Trophoblast cell (in vitro differentiated cells and primary cell): ENCODE results near the gene ZNHIT1.

ENCODE experiments used
- DNase-seq, 2 donors: peaks; one replicate each; pipeline ENCODE4 v3.0.0-alpha.2; 2016
- H2AFZ ChIP-seq: 2 replicates; pipeline ENCODE4 v1.6.1; 2013; ENCODE audit warnings: low read length, moderate library complexity, mild to moderate bottlenecking; ENCODE audit not compliant: insufficient read depth, poor library complexity
- H2AK5ac ChIP-seq: 2 replicates; pipeline ENCODE4 v1.6.1; 2013; ENCODE audit warnings: mild to moderate bottlenecking, low read length
- H2BK120ac ChIP-seq: 2 replicates; pipeline ENCODE4 v1.6.1; 2013; ENCODE audit warnings: low read length, mild to moderate bottlenecking, moderate library complexity; ENCODE audit not compliant: insufficient read depth, poor library complexity
- H2BK12ac ChIP-seq: 2 replicates; pipeline ENCODE4 v1.6.1; 2013; ENCODE audit warnings: mild to moderate bottlenecking, low read length, moderate library complexity
- H2BK5ac ChIP-seq: 2 replicates; pipeline ENCODE4 v1.6.1; 2013; ENCODE audit warnings: low read length, low read depth, moderate library complexity, mild to moderate bottlenecking; ENCODE audit not compliant: poor library complexity
- H3K14ac ChIP-seq: 2 replicates; pipeline ENCODE4 v1.6.1; 2013; ENCODE audit warnings: mild to moderate bottlenecking, low read length
- H3K18ac ChIP-seq: 2 replicates; pipeline ENCODE4 v1.6.1; 2013; ENCODE audit warnings: mild to moderate bottlenecking, low read length
- H3K23ac ChIP-seq: 2 replicates; pipeline ENCODE4 v1.6.1; 2013; ENCODE audit warnings: low read length
- H3K27ac ChIP-seq: 2 replicates; pipeline ENCODE4 v1.5.1; 2013; ENCODE audit warnings: low read depth, mild to moderate bottlenecking, inconsistent platforms, low read length, moderate library complexity
- H3K27me3 ChIP-seq: 2 replicates; pipeline ENCODE4 v1.6.1; 2013; ENCODE audit warnings: inconsistent platforms, mild to moderate bottlenecking, low read length, moderate library complexity; ENCODE audit not compliant: insufficient read depth
- H3K36me3 ChIP-seq, 2 experiments: 1 replicate in 1 of 2; 2 replicates in 1 of 2; pipeline ENCODE4 v1.6.1; 2013; ENCODE audit warnings: low read length in 2 of 2, mild to moderate bottlenecking in 2 of 2, moderate library complexity in 1 of 2; ENCODE audit not compliant: insufficient read depth in 2 of 2, control insufficient read depth in 1 of 2
- H3K4ac ChIP-seq: 2 replicates; pipeline ENCODE4 v1.6.1; 2013; ENCODE audit warnings: low read depth, mild to moderate bottlenecking, low read length, moderate library complexity
- H3K4me1 ChIP-seq, 2 experiments: 1 replicate in 1 of 2; 2 replicates in 1 of 2; pipeline ENCODE4 v1.6.1; 2013; ENCODE audit warnings: low read length in 2 of 2, mild to moderate bottlenecking in 2 of 2, moderate library complexity in 1 of 2; ENCODE audit not compliant: insufficient read depth in 2 of 2, control insufficient read depth in 1 of 2
- H3K4me2 ChIP-seq: 2 replicates; pipeline ENCODE4 v1.6.1; 2013; ENCODE audit warnings: inconsistent platforms, mild to moderate bottlenecking, low read length, moderate library complexity
- H3K4me3 ChIP-seq: 2 replicates; pipeline ENCODE4 v1.5.1; 2013; ENCODE audit warnings: mild to moderate bottlenecking, low read depth, low read length, inconsistent platforms
- H3K79me1 ChIP-seq: one replicate; pipeline ENCODE4 v1.6.1; 2013; ENCODE audit warnings: low read length
- H3K79me2 ChIP-seq: 2 replicates; pipeline ENCODE4 v1.6.1; 2013; ENCODE audit warnings: low read length, mild to moderate bottlenecking; ENCODE audit not compliant: control insufficient read depth, insufficient read depth, poor library complexity
- H3K9ac ChIP-seq: 2 replicates; pipeline ENCODE4 v1.6.1; 2013; ENCODE audit warnings: mild to moderate bottlenecking, low read length
- H3K9me3 ChIP-seq: 2 replicates; pipeline ENCODE4 v1.6.1; 2013; ENCODE audit warnings: low read depth, mild to moderate bottlenecking, control low read depth, inconsistent platforms, low read length; ENCODE audit not compliant: insufficient read depth
- H4K12ac ChIP-seq: 2 replicates; pipeline ENCODE4 v1.6.1; 2013; ENCODE audit warnings: low read depth, mild to moderate bottlenecking, low read length, moderate library complexity
- H4K8ac ChIP-seq: 2 replicates; pipeline ENCODE4 v1.6.1; 2013; ENCODE audit warnings: low read depth, mild to moderate bottlenecking, low read length, moderate library complexity
- H4K91ac ChIP-seq: one replicate; pipeline ENCODE4 v1.6.1; 2013; ENCODE audit warnings: low read depth, mild to moderate bottlenecking, low read length, moderate library complexity
- WGBS: extraction: QIAGEN DNeasy Blood & Tissue Kit; methylation state at CpG from one replicate; pipeline ENCODE4 v1.1.7; 2013; ENCODE audit warnings: missing lambda C conversion rate; ENCODE audit not compliant: insufficient read length, insufficient coverage; ENCODE audit errors: extremely low coverage; 5-methylcytosine and 5-hydroxymethylcytosine counted together

Gene ZNHIT1

DNA sequence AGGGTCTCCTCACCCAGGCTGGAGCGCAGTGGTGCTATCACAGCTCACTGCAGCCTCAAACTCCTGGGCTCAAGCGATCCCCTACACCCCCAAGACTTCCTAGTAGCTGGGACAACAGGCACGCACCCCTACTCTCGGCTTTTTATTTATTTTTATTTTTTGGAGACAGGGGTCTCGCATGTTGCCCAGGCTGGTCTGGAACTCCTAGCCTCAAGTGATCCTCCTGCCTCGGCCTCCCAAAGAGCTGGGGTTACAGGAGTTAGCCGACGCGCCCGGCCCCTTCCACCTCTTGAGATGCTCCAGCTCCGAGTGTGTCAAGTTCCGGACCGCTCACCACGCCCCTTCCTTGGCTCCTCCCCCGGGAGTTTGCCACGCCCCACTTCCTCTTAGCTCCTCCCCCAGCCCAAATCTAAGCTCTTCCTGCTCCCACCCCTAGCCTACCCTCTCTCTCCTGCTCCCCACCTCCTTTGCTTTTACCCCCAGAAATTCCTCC, 44.2 kb upstream of the ZNHIT1 start:
- H3K4me3 ChIP-seq: no peak overlapping the region
- no peak overlapping the region for H3K27ac ChIP-seq
- H2AK5ac ChIP-seq: no peak overlapping the region
- H3K18ac ChIP-seq: no peak overlapping the region
- H3K9me3 ChIP-seq: peaks cover 12% of the 10 kb centered on the region
- H2BK5ac ChIP-seq: no peak overlapping the region
- no peak overlapping the region for H2BK12ac ChIP-seq
- H2AFZ ChIP-seq: no peak overlapping the region
- peaks cover 65% of the 10 kb centered on the region for H3K27me3 ChIP-seq
- no peak overlapping the region for H3K14ac ChIP-seq
- WGBS: no CpG with 5 or more reads among the region's 16 CpGs
- H3K79me2 ChIP-seq: no peaks in the 10 kb centered on the region
- no peak overlapping the region for H3K4ac ChIP-seq
- H3K4me2 ChIP-seq: no peak overlapping the region
- no peak overlapping the region for H2BK120ac ChIP-seq
- H3K9ac ChIP-seq: no peak overlapping the region
- DNase-seq: peak in 1 of 2 donors; percentile 28
- H3K79me1 ChIP-seq: no peaks in the 10 kb centered on the region
- no peaks in the 10 kb centered on the region for H3K36me3 ChIP-seq
- no peak overlapping the region for H4K8ac ChIP-seq
- no peak overlapping the region for H4K12ac ChIP-seq
- no peak overlapping the region for H3K23ac ChIP-seq
- H3K4me1 ChIP-seq: peaks cover 6 to 13% of the 10 kb centered on the region in 2 experiments
- H4K91ac ChIP-seq: no peak overlapping the region

DNA sequence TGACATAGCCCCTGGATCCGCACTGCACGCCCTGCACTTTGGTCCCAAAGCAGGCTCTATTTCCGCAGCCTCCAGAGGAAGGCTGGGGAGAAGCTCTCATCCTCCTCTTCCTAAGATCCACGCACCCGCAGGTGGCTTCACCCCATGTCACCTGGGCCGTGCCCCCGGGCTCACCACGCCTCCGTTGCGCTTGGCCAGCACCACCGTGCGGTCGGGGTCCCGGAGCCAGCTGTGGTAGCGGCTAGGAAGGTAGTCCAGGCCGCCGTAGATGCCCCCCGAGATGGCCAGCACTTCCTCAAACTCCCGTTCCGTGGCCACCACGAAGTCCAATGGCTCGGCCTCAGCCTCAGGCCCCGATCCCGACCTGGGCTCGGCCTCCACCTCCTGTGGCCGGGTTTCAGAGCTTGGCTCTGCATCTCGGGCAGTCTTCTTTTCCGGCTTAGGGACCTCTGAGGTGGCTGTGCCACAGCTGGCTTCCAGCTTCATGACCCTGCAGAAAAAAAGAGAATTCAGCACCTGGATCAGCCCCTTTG, 43.6 kb upstream of the ZNHIT1 start:
- no peaks in the 10 kb centered on the region for H3K79me1 ChIP-seq
- peaks cover 65% of the 10 kb centered on the region for H3K27me3 ChIP-seq
- H4K91ac ChIP-seq: no peak overlapping the region
- no peak overlapping the region for H2BK120ac ChIP-seq
- no peak overlapping the region for H3K9ac ChIP-seq
- no peak overlapping the region for H3K4me3 ChIP-seq
- no CpG with 5 or more reads among the region's 28 CpGs for WGBS
- H2AFZ ChIP-seq: no peak overlapping the region
- H3K14ac ChIP-seq: no peak overlapping the region
- H2BK12ac ChIP-seq: no peak overlapping the region
- H3K79me2 ChIP-seq: no peaks in the 10 kb centered on the region
- H3K4ac ChIP-seq: no peak overlapping the region
- no peak overlapping the region for H3K23ac ChIP-seq
- H2BK5ac ChIP-seq: no peak overlapping the region
- no peak overlapping the region for H4K8ac ChIP-seq
- no peak overlapping the region for H3K27ac ChIP-seq
- DNase-seq: no peak
- no peak overlapping the region for H3K18ac ChIP-seq
- no peak overlapping the region for H4K12ac ChIP-seq
- H3K4me1 ChIP-seq: peaks cover 6 to 8% of the 10 kb centered on the region in 2 experiments
- no peak overlapping the region for H3K4me2 ChIP-seq
- no peaks in the 10 kb centered on the region for H3K36me3 ChIP-seq
- peaks cover 12% of the 10 kb centered on the region for H3K9me3 ChIP-seq
- no peak overlapping the region for H2AK5ac ChIP-seq

DNA sequence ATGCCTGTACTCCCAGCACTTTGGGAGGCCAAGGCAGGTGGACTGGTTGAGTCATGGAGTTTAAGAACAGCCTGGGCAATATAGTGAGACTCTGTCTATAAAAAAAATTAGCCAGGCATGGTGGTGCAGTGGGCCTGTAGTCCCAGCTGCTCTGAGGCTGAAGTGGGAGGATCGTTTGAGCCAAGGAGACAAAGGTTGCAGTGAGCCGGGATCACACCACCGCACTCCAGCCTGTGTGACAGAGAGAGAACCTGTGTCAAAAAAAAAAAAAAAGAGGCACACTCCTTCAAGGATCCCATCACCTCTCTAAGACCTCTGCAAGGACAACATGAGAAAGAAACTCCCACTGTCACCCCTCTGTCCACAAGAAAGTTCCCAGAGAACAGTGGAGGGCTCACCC, 42.3 kb upstream of the ZNHIT1 start:
- H3K4me3 ChIP-seq: no peak overlapping the region
- no peaks in the 10 kb centered on the region for H3K36me3 ChIP-seq
- no CpG with 5 or more reads among the region's 3 CpGs for WGBS
- no peak overlapping the region for H2AFZ ChIP-seq
- no peak overlapping the region for H4K91ac ChIP-seq
- no peak overlapping the region for H2BK12ac ChIP-seq
- H3K18ac ChIP-seq: no peak overlapping the region
- no peak overlapping the region for H3K14ac ChIP-seq
- H3K4me1 ChIP-seq: peaks cover 5 to 6% of the 10 kb centered on the region in 2 experiments
- H2AK5ac ChIP-seq: no peak overlapping the region
- peaks cover 69% of the 10 kb centered on the region for H3K27me3 ChIP-seq
- H3K9me3 ChIP-seq: peaks cover 16% of the 10 kb centered on the region
- H4K8ac ChIP-seq: no peak overlapping the region
- no peaks in the 10 kb centered on the region for H3K79me2 ChIP-seq
- no peak for DNase-seq
- H3K23ac ChIP-seq: no peak overlapping the region
- H2BK5ac ChIP-seq: no peak overlapping the region
- no peak overlapping the region for H3K27ac ChIP-seq
- H3K4ac ChIP-seq: no peak overlapping the region
- H3K4me2 ChIP-seq: no peak overlapping the region
- H2BK120ac ChIP-seq: no peak overlapping the region
- no peak overlapping the region for H3K9ac ChIP-seq
- H4K12ac ChIP-seq: no peak overlapping the region
- H3K79me1 ChIP-seq: no peaks in the 10 kb centered on the region

DNA sequence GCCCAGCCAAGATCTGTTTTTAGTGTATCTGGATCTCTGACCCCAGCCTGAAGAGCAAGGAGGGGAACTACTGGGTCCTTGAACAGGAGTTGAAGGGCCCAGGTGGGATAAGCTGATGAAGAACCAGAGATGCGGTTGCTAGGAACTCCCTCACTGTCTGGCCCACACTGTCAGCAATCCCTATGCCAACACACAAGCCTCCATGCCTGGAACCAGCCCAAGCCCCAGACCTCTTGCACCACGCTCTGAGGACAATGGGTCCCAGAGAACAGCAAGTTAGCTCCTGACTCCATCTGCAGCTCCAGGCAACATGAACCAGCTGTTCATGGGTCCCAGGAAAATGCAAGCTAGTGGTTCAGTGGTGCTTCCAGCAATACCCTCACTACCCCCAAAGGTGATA, 40.3 kb upstream of the ZNHIT1 start:
- no CpG with 5 or more reads among the region's 2 CpGs for WGBS
- H2AK5ac ChIP-seq: no peak overlapping the region

More for the DNA sequence above, 40.3 kb upstream of the ZNHIT1 start:
- no peak overlapping the region for H4K8ac ChIP-seq
- H3K27me3 ChIP-seq: peaks cover 54% of the 10 kb centered on the region
- no peaks in the 10 kb centered on the region for H3K36me3 ChIP-seq
- H3K9ac ChIP-seq: no peak overlapping the region
- H3K9me3 ChIP-seq: peaks cover 12% of the 10 kb centered on the region
- H3K27ac ChIP-seq: no peak overlapping the region
- H3K4me2 ChIP-seq: no peak overlapping the region
- no peak overlapping the region for H3K4me3 ChIP-seq
- H3K4ac ChIP-seq: no peak overlapping the region
- no peak overlapping the region for H4K91ac ChIP-seq
- H3K18ac ChIP-seq: no peak overlapping the region
- no peak for DNase-seq
- no peak overlapping the region for H4K12ac ChIP-seq
- no peaks in the 10 kb centered on the region for H3K4me1 ChIP-seq
- H3K79me1 ChIP-seq: no peaks in the 10 kb centered on the region
- H2AFZ ChIP-seq: no peak overlapping the region
- H3K14ac ChIP-seq: no peak overlapping the region
- H3K79me2 ChIP-seq: no peaks in the 10 kb centered on the region
- no peak overlapping the region for H2BK5ac ChIP-seq
- no peak overlapping the region for H2BK12ac ChIP-seq
- no peak overlapping the region for H3K23ac ChIP-seq
- H2BK120ac ChIP-seq: no peak overlapping the region
